Lung (tissue), 12 donors: Measurements from ENCODE around the gene SAP30BP. TPM values are rescaled to one million over a fixed set of nuclear protein-coding genes. Genes with fewer than 3 reads are reported as not detected.

Experiments used
- ATAC-seq: fragments of 200-7000 bp; cut with Tn5 transposase; one replicate; pipeline ENCODE4 v1.9.1; 2020; ENCODE audit warnings: moderate number of reproducible peaks; ENCODE audit not compliant: insufficient read depth, low FRiP score
- DNase-seq, 3 donors: peaks; one replicate each; pipeline ENCODE4 v3.0.0-alpha.2; 2013 to 2017
- H3K27ac ChIP-seq, 2 donors: one replicate each; pipeline ENCODE4 v1.5.1; 2013; ENCODE audit warnings: mild to moderate bottlenecking in 2 of 2, moderate library complexity in 2 of 2, control low read depth in 1 of 2, inconsistent platforms in 1 of 2, low read depth in 1 of 2, low read length in 1 of 2
- H3K27me3 ChIP-seq, 3 donors: one replicate each; pipeline ENCODE4 v1.5.1; 2013; ENCODE audit warnings: low read length in 2 of 3; ENCODE audit not compliant: control insufficient read depth in 3 of 3, insufficient read depth in 3 of 3
- H3K36me3 ChIP-seq, 4 donors: one replicate each; pipeline ENCODE4 v1.5.1; 2013; ENCODE audit warnings: low read length in 4 of 4, mild to moderate bottlenecking in 1 of 4, moderate library complexity in 1 of 4; ENCODE audit not compliant: control insufficient read depth in 4 of 4, insufficient read depth in 4 of 4
- H3K4me1 ChIP-seq, 5 donors: one replicate each; pipeline ENCODE4 v1.5.1; 2013; ENCODE audit warnings: low read length in 5 of 5, mild to moderate bottlenecking in 2 of 5, moderate library complexity in 1 of 5; ENCODE audit not compliant: control insufficient read depth in 5 of 5, insufficient read depth in 5 of 5
- H3K4me3 ChIP-seq: one replicate; pipeline ENCODE4 v1.5.1; 2013; ENCODE audit warnings: mild to moderate bottlenecking, control low read depth, moderate library complexity
- H3K9ac ChIP-seq, 2 donors: one replicate each; pipeline ENCODE4 v1.5.1; 2013; ENCODE audit warnings: low read length in 2 of 2, control low read depth in 1 of 2; ENCODE audit not compliant: insufficient read depth in 1 of 2
- H3K9me3 ChIP-seq, 4 donors: one replicate each; pipeline ENCODE4 v1.5.1; 2013; ENCODE audit warnings: low read length in 3 of 4, mild to moderate bottlenecking in 1 of 4, moderate library complexity in 1 of 4; ENCODE audit not compliant: control insufficient read depth in 4 of 4, insufficient read depth in 3 of 4
- CTCF ChIP-seq: IDR thresholded peaks from 2 replicates; pipeline ENCODE4 v1.5.1; 2012; ENCODE audit warnings: mild to moderate bottlenecking; ENCODE audit errors: control extremely low read depth, extremely low read depth
- WGBS, 2 donors: extraction: QIAGEN DNeasy Blood & Tissue Kit; methylation state at CpG; one replicate each; pipeline ENCODE4 v1.1.7; 2013; 5-methylcytosine and 5-hydroxymethylcytosine counted together
- polyA plus RNA-seq, 2 donors: library from polyadenylated mRNA; stranded (reverse); fragments of 200-250 nt; gene quantifications; one replicate each; pipeline ENCODE4 v1.2.1, GENCODE V29; 2013
- total RNA-seq, 2 donors: library from RNA; depleted of rRNA in 1 of 2; stranded (reverse); fragments of >200 nt in 1 of 2; gene quantifications; one replicate each; pipeline ENCODE4 v1.2.1, GENCODE V29; 2014 to 2021
- donor health status: control.
- donor health status: control.
- donor health status: Bipolar disorder and iron deficiency.
- donor health status: healthy.
- donor health status: DM: yes; HTN: yes; CAD: no.

SAP30BP gene
- total and polyA plus RNA-seq, 4 donors, result 46.5 to 82.9 (median 77.3) TPM

- DNase-seq, result no peak
- ATAC-seq, result no peak
- no peaks in the 10 kb centered on the region for H3K27me3 ChIP-seq
- no peak overlapping the region for H3K9ac ChIP-seq
- 88 to 90% methylated on average over 35 to 36 of the region's 36 CpGs for WGBS, 2 donors
- no peak overlapping the region for H3K27ac ChIP-seq
- H3K9me3 ChIP-seq, result no peaks in the 10 kb centered on the region
- H3K36me3 ChIP-seq, result peaks cover 0 to 73% (median 14%) of the 10 kb centered on the region in 4 donors
- no peak for TF ChIP-seq CTCF
- no peak overlapping the region for H3K4me3 ChIP-seq
- H3K4me1 ChIP-seq, result no peaks in the 10 kb centered on the region
Observed at GRCh38 chr17:75619506-75620431, 47.4 kb upstream of the SAP30BP start.

GRCh38 chr17:75621489-75621888 lies 45.6 kb upstream of the SAP30BP start:
- Histone ChIP-seq H3K4me1 (no peaks in the 10 kb centered on the region), H3K27ac (no peak overlapping the region), H3K9ac (no peak overlapping the region), H3K9me3 (no peaks in the 10 kb centered on the region), H3K36me3 (peaks cover 0 to 72% (median 13%) of the 10 kb centered on the region in 4 donors), H3K27me3 (no peaks in the 10 kb centered on the region), H3K4me3 (no peak overlapping the region)
- no peak for TF ChIP-seq CTCF
- 93 to 99% methylated on average over 4 of the region's 4 CpGs for WGBS, 2 donors
- DNase-seq (no peak), ATAC-seq (no peak)

GRCh38 chr17:75622076-75622475 lies 45.1 kb upstream of the SAP30BP start:
- DNase-seq (no peak), ATAC-seq (no peak)
- 86 to 94% methylated on average over 8 of the region's 8 CpGs for WGBS, 2 donors
- Histone ChIP-seq H3K27ac (no peak overlapping the region), H3K27me3 (no peaks in the 10 kb centered on the region), H3K4me1 (no peaks in the 10 kb centered on the region), H3K4me3 (no peak overlapping the region), H3K36me3 (peaks cover 0 to 72% (median 15%) of the 10 kb centered on the region in 4 donors), H3K9ac (no peak overlapping the region), H3K9me3 (no peaks in the 10 kb centered on the region)
- TF ChIP-seq CTCF, result no peak
